ENCODE measurements around the gene OR51E1. TPM values are rescaled to one million over a fixed set of nuclear protein-coding genes. Genes with fewer than 3 reads are reported as not detected.

The OR51E1 gene
- 1.7 TPM for polyA plus RNA-seq (ENCODE audit: insufficient read length)
- long read RNA-seq, donor 1, partial matches to known transcripts = 0 of 4 reads
- long read RNA-seq, donor 1, other reads (novel, unspliced or antisense) = 0 of 4 reads
- long read RNA-seq, donor 2 = 0 reads
- long read RNA-seq, donor 3 = 0 reads
- long read RNA-seq, donor 4 = 0 reads
- long read RNA-seq, donor 5 = 0 reads
- long read RNA-seq, donor 6, partial matches to known transcripts = 0 of 2 reads
- long read RNA-seq, donor 6, other reads (novel, unspliced or antisense) = 0 of 2 reads
- long read RNA-seq, donor 7, partial matches to known transcripts = 0 of 1 reads
- long read RNA-seq, donor 7, other reads (novel, unspliced or antisense) = 0 of 1 reads
- long read RNA-seq, donor 8, partial matches to known transcripts = 0 of 1 reads
- long read RNA-seq, donor 8, other reads (novel, unspliced or antisense) = 0 of 1 reads

GRCh38 chr11:4643682-4644081, at the start of gene OR51E1:
Gene OR51E1 (plus strand): TSS chr11:4643982. CDS start chr11:4652527, 8,545 bp downstream.
- no peak for DNase-seq

GRCh38 chr11:4605057-4605456, 38.7 kb upstream of the OR51E1 start:
- DNase-seq = no peak

- peak; percentile 3 for DNase-seq
These were observed 37.4 kb upstream of the OR51E1 start for GRCh38 chr11:4606231-4607015.

GRCh38 chr11:4607096-4607495, 36.7 kb upstream of the OR51E1 start:
- DNase-seq = peak; percentile 7

GRCh38 chr11:4607781-4608666, 35.8 kb upstream of the OR51E1 start, which contains the start of gene TRIM68:
Gene TRIM68 (minus strand): TSS chr11:4608231. CDS start chr11:4605504, 2,727 bp downstream.
- peak; percentile 93 for DNase-seq

GRCh38 chr11:4610258-4610935, 33.4 kb upstream of the OR51E1 start:
- no peak for DNase-seq

- no peak for DNase-seq
These were observed 31.8 kb upstream of the OR51E1 start for GRCh38 chr11:4611986-4612385.

GRCh38 chr11:4615856-4616444, 27.8 kb upstream of the OR51E1 start:
- no peak for DNase-seq

- no peak for DNase-seq
These were observed 24.3 kb upstream of the OR51E1 start for GRCh38 chr11:4619514-4619913.

- peak; percentile 81 for DNase-seq
These were observed 17.3 kb upstream of the OR51E1 start for GRCh38 chr11:4626207-4627099.

- DNase-seq = no peak
These were observed 7.6 kb upstream of the OR51E1 start for GRCh38 chr11:4636136-4636535.

- DNase-seq = peak; percentile 85
These were observed 6.7 kb upstream of the OR51E1 start, which contains the start of gene OR51D1 for GRCh38 chr11:4636962-4637661. Gene OR51D1 (plus strand): TSS chr11:4637477. CDS start chr11:4639791, 2,314 bp downstream.

GRCh38 chr11:4637662-4638047, 6.1 kb upstream of the OR51E1 start:
- DNase-seq = no peak

- no peak for DNase-seq
These were observed 3.9 kb upstream of the OR51E1 start for GRCh38 chr11:4639931-4640330.

- no peak for DNase-seq
These were observed 2.3 kb upstream of the OR51E1 start for GRCh38 chr11:4641501-4641900.

GRCh38 chr11:4642043-4642442, 1.7 kb upstream of the OR51E1 start:
- DNase-seq = no peak

GRCh38 chr11:4643076-4643475, 706 bp upstream of the OR51E1 start:
- DNase-seq = no peak

- DNase-seq = no peak
These were observed 451 bp downstream of the OR51E1 start for GRCh38 chr11:4644233-4644632.

- DNase-seq = no peak
These were observed 2.2 kb downstream of the OR51E1 start for GRCh38 chr11:4645974-4646373.

All from left kidney (tissue), 8 donors.